Measurements from ENCODE around the gene TMBIM6. TPM values are rescaled to one million over a fixed set of nuclear protein-coding genes. Genes with fewer than 3 reads are reported as not detected.

TMBIM6 gene
- total RNA-seq, 1 donor from 2014 or later, result 452 TPM

DNA sequence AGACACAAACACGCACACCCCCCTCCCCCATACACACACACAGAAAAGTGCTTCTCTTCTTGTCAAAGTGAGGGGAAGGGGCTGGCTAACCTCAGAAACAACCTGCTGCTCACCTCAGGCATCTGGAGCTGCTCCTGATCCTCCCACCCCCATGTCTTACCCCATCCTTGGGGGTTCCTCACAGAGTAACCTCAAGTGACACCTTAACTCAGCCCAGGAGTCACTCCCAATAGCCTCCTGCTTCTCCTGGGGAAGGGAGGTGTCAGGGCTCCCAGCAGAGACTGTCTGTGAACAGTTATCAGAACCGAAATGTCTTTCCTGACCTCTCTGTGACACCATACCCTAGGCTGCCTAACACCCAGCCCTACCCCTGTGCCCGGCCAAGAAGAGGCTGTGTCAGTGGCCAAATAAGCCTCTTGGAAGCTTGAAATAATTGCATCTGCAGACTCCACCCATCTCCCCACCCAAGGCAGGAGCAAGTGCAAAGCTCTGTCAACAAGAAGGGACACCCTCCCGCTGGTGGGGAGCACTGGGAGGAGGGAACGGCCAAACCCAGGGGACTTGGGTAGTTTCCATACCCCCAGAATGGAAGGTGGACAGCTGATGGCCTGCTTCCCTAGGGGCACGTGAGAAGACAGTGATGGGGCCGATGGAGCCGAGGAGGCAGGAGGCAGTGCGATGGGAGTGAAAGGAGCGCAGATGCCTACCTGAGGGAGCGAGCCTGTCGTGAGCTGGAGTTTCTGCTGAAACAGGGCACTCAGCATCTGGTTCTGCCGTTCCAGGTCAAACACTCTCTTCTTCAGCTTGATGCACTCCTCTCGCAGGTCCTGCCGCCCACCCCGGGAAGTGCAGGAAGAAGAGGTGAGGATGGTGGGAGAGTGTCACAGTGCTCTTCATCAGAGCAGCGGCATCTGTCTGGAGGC lies 60.0 kb downstream of the TMBIM6 start:
- Histone ChIP-seq H3K4me1 (ENCODE audit: insufficient read depth, low read length) (no peaks in the 10 kb centered on the region), H3K9me3 (ENCODE audit: insufficient read depth, low read depth, low read length) (no peaks in the 10 kb centered on the region), H3K36me3 (ENCODE audit: insufficient read depth, low read length) (peaks cover 32% of the 10 kb centered on the region), H3K4me3 (ENCODE audit: insufficient read depth, low read depth, low read length) (no peak overlapping the region), H2AFZ (ENCODE audit: low read depth, low read length) (no peak overlapping the region), H3K79me2 (ENCODE audit: insufficient read depth, low read length) (peaks cover 10% of the 10 kb centered on the region), H3K27ac (ENCODE audit: low read depth, low read length) (no peak overlapping the region), H3K4me2 (ENCODE audit: low read length) (no peak overlapping the region), H4K20me1 (ENCODE audit: insufficient read depth, low read length) (peaks cover 67% of the 10 kb centered on the region), H3K9ac (ENCODE audit: low read length) (no peak overlapping the region), H3K27me3 (ENCODE audit: insufficient read depth, low read length) (no peaks in the 10 kb centered on the region)
- no peak overlapping the region for H3K4me3 Mint-ChIP-seq (ENCODE audit: unreplicated experiment)
- H3K27me3 Mint-ChIP-seq (ENCODE audit: low read depth, unreplicated experiment), result no peaks in the 10 kb centered on the region
- no peak overlapping the region for H3K27ac Mint-ChIP-seq (ENCODE audit: unreplicated experiment)
- H3K4me1 Mint-ChIP-seq (ENCODE audit: low read depth, unreplicated experiment), result peaks cover 9% of the 10 kb centered on the region
- DNase-seq (ENCODE audit: low read depth) (no peak), FAIRE-seq (no peak)
- TF ChIP-seq, protein P1, sequence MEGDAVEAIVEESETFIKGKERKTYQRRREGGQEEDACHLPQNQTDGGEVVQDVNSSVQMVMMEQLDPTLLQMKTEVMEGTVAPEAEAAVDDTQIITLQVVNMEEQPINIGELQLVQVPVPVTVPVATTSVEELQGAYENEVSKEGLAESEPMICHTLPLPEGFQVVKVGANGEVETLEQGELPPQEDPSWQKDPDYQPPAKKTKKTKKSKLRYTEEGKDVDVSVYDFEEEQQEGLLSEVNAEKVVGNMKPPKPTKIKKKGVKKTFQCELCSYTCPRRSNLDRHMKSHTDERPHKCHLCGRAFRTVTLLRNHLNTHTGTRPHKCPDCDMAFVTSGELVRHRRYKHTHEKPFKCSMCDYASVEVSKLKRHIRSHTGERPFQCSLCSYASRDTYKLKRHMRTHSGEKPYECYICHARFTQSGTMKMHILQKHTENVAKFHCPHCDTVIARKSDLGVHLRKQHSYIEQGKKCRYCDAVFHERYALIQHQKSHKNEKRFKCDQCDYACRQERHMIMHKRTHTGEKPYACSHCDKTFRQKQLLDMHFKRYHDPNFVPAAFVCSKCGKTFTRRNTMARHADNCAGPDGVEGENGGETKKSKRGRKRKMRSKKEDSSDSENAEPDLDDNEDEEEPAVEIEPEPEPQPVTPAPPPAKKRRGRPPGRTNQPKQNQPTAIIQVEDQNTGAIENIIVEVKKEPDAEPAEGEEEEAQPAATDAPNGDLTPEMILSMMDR (IDR thresholded peaks at IDR 0.05; ENCODE audit: insufficient read depth, low read depth, low read length), result no peak
- TF ChIP-seq EZH2 (IDR thresholded peaks at IDR 0.05; ENCODE audit: insufficient read depth, low read length), result no peak
- no peaks in the 10 kb centered on the region for H3K9me3 Mint-ChIP-seq (ENCODE audit: unreplicated experiment)
- peaks cover 20% of the 10 kb centered on the region for H3K36me3 Mint-ChIP-seq (ENCODE audit: low read depth, unreplicated experiment)

DNA sequence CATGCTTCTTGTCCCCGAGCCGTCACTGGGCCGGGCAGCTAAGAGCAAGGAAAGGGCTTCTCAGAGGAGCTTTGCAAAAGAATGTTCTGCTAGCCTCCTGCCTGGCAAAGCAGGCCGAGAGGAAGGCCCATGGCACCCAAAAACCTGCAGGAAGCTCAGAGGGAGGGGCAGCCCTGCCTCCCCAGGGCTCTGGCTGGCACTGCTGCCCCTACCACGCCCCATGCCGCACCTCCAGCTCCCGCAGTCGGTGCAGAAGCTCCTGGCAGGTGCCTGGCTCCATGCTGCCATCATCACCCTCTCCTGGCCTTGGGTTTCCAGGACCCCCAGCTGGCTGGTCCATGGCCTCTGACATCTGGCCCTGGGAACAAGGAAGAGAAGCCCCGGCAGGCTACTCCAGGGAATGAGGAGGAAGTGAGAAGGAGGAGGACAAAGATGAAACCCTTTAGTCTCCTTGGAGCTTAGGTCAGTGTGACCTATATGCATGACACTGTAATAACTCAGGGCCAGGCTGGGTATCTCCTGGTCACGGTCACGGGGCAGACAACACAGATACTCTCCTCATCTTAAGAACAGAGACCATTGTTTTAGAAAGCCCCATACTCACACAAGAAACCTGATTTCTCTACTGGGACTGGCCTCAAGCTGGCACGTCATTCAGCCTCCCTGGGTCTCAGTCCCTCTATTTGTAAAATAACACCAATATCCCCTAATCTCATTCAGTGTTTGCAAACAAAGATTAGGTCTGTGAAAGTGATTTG lies 62.5 kb downstream of the TMBIM6 start:
- DNase-seq (ENCODE audit: low read depth) (no peak), FAIRE-seq (no peak)
- Mint-ChIP-seq H3K27me3 (ENCODE audit: low read depth, unreplicated experiment) (no peaks in the 10 kb centered on the region), H3K36me3 (ENCODE audit: low read depth, unreplicated experiment) (peaks cover 26% of the 10 kb centered on the region), H3K4me3 (ENCODE audit: unreplicated experiment) (no peak overlapping the region), H3K9me3 (ENCODE audit: unreplicated experiment) (no peaks in the 10 kb centered on the region), H3K4me1 (ENCODE audit: low read depth, unreplicated experiment) (peaks cover 30% of the 10 kb centered on the region), H3K27ac (ENCODE audit: unreplicated experiment) (no peak overlapping the region)
- Histone ChIP-seq H2AFZ (ENCODE audit: low read depth, low read length) (no peak overlapping the region), H3K36me3 (ENCODE audit: insufficient read depth, low read length) (peaks cover 23% of the 10 kb centered on the region), H3K79me2 (ENCODE audit: insufficient read depth, low read length) (peaks cover 34% of the 10 kb centered on the region), H3K27me3 (ENCODE audit: insufficient read depth, low read length) (no peaks in the 10 kb centered on the region), H3K9me3 (ENCODE audit: insufficient read depth, low read depth, low read length) (no peaks in the 10 kb centered on the region), H3K4me3 (ENCODE audit: insufficient read depth, low read depth, low read length) (no peak overlapping the region), H3K9ac (ENCODE audit: low read length) (no peak overlapping the region), H4K20me1 (ENCODE audit: insufficient read depth, low read length) (peaks cover 84% of the 10 kb centered on the region), H3K27ac (ENCODE audit: low read depth, low read length) (no peak overlapping the region), H3K4me2 (ENCODE audit: low read length) (no peak overlapping the region), H3K4me1 (ENCODE audit: insufficient read depth, low read length) (peaks cover 7% of the 10 kb centered on the region)
- TF ChIP-seq, protein P1 (IDR thresholded peaks at IDR 0.05; ENCODE audit: insufficient read depth, low read depth, low read length), result no peak
- no peak for TF ChIP-seq EZH2 (IDR thresholded peaks at IDR 0.05; ENCODE audit: insufficient read depth, low read length)
